ENCODE data around the gene CASP9.

The CASP9 gene

GRCh38 chr1:15449567-15449966, 74.4 kb downstream of the CASP9 start:
- no peak for FAIRE-seq
- no peak for DNase-seq (ENCODE audit: low spot score)

GRCh38 chr1:15448877-15449462, 75.0 kb downstream of the CASP9 start:
- no peak for DNase-seq (ENCODE audit: low spot score)
- no peak for FAIRE-seq

- no peak for FAIRE-seq
- DNase-seq (ENCODE audit: low spot score), result no peak
Measured at GRCh38 chr1:15446212-15446611, 77.8 kb downstream of the CASP9 start.

GRCh38 chr1:15445390-15446122, 78.5 kb downstream of the CASP9 start:
- DNase-seq (ENCODE audit: low spot score), result no peak
- no peak for FAIRE-seq

GRCh38 chr1:15444468-15445389, 79.3 kb downstream of the CASP9 start:
- DNase-seq (ENCODE audit: low spot score), result no peak
- FAIRE-seq, result no peak

GRCh38 chr1:15443281-15443680, 80.7 kb downstream of the CASP9 start:
- FAIRE-seq (no peak), DNase-seq (ENCODE audit: low spot score) (no peak)

GRCh38 chr1:15442759-15443158, 81.3 kb downstream of the CASP9 start:
- no peak for FAIRE-seq

GRCh38 chr1:15442119-15442518, 81.9 kb downstream of the CASP9 start:
- no peak for FAIRE-seq
- no peak for DNase-seq (ENCODE audit: low spot score)

More at GRCh38 chr1:15442759-15443158, 81.3 kb downstream of the CASP9 start:
- DNase-seq (ENCODE audit: low spot score), result no peak
